Measurements from ENCODE around the gene ARL4D. TPM values are rescaled to one million over a fixed set of nuclear protein-coding genes. Genes with fewer than 3 reads are reported as not detected.

Gene ARL4D
- total RNA-seq, 1 experiment from 2014 or later: 4.5 TPM

GRCh38 chr17:43438626-43439025 is 39.8 kb downstream of the ARL4D start:
- no TSS peak for BruUV-seq (replicated peaks)
- intact Hi-C loops (cut with micrococcal nuclease; ENCODE audit: unreplicated experiment): no loop called here
- CTCF ChIA-PET: no interaction called here
- H3K4me3 ChIP-seq (ENCODE audit: low read depth in 2 of 2, low read length in 2 of 2): no peak overlapping the region
- DNase-seq (ENCODE audit: low read depth, low spot score): no peak
- no peak for ATAC-seq
- H3K27ac ChIP-seq (ENCODE audit: low read length): no peak overlapping the region
- no peaks in the 10 kb centered on the region for H3K9me3 ChIP-seq (ENCODE audit: control insufficient read depth, insufficient read depth, low read depth, low read length)
- in situ Hi-C loops (cut with HindIII; ENCODE audit: low pct_unique_long_range_greater_than_20kb, low sequenced_read_pairs): no loop called here
- H3K4me1 ChIP-seq (ENCODE audit: control insufficient read depth, insufficient read depth, low read length): peaks cover 2% of the 10 kb centered on the region
- no peaks in the 10 kb centered on the region for H3K36me3 ChIP-seq (ENCODE audit: control insufficient read depth, insufficient read depth, low read length)
- TF ChIP-seq, protein P1, sequence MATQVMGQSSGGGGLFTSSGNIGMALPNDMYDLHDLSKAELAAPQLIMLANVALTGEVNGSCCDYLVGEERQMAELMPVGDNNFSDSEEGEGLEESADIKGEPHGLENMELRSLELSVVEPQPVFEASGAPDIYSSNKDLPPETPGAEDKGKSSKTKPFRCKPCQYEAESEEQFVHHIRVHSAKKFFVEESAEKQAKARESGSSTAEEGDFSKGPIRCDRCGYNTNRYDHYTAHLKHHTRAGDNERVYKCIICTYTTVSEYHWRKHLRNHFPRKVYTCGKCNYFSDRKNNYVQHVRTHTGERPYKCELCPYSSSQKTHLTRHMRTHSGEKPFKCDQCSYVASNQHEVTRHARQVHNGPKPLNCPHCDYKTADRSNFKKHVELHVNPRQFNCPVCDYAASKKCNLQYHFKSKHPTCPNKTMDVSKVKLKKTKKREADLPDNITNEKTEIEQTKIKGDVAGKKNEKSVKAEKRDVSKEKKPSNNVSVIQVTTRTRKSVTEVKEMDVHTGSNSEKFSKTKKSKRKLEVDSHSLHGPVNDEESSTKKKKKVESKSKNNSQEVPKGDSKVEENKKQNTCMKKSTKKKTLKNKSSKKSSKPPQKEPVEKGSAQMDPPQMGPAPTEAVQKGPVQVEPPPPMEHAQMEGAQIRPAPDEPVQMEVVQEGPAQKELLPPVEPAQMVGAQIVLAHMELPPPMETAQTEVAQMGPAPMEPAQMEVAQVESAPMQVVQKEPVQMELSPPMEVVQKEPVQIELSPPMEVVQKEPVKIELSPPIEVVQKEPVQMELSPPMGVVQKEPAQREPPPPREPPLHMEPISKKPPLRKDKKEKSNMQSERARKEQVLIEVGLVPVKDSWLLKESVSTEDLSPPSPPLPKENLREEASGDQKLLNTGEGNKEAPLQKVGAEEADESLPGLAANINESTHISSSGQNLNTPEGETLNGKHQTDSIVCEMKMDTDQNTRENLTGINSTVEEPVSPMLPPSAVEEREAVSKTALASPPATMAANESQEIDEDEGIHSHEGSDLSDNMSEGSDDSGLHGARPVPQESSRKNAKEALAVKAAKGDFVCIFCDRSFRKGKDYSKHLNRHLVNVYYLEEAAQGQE (IDR thresholded peaks at IDR 0.05; ENCODE audit: insufficient read depth in 1 of 2, low read depth in 2 of 2, low read length in 1 of 2): no peak
- no peak for TF ChIP-seq SIN3A (IDR thresholded peaks at IDR 0.05; ENCODE audit: borderline replicate concordance, insufficient read depth, low read depth, low read length)
- TF ChIP-seq TCF7L2 (IDR thresholded peaks at IDR 0.05; ENCODE audit: low read depth, low read length): no peak
- TF ChIP-seq CTCF (IDR thresholded peaks at IDR 0.05): no peak
- TF ChIP-seq POLR2AphosphoS5 (IDR thresholded peaks at IDR 0.05; ENCODE audit: low read depth, low read length): no peak
- no peaks in the 10 kb centered on the region for H3K27me3 ChIP-seq (ENCODE audit: control insufficient read depth, insufficient read depth, low read length)
- POLR2A ChIA-PET: no interaction called here

- Histone ChIP-seq H3K27me3 (ENCODE audit: control insufficient read depth, insufficient read depth, low read length) (no peaks in the 10 kb centered on the region), H3K4me3 (ENCODE audit: low read depth in 2 of 2, low read length in 2 of 2) (no peak overlapping the region), H3K9me3 (ENCODE audit: control insufficient read depth, insufficient read depth, low read depth, low read length) (no peaks in the 10 kb centered on the region), H3K36me3 (ENCODE audit: control insufficient read depth, insufficient read depth, low read length) (no peaks in the 10 kb centered on the region), H3K4me1 (ENCODE audit: control insufficient read depth, insufficient read depth, low read length) (peaks cover 2% of the 10 kb centered on the region), H3K27ac (ENCODE audit: low read length) (no peak overlapping the region)
- BruUV-seq (replicated peaks): no TSS peak
- CTCF ChIA-PET: no interaction called here
- POLR2A ChIA-PET: interaction anchor here (0.6 kb wide), 1 partner anchor 20 kb away, joined by 14 read pairs; no protein-coding TSS in a partner anchor
- no peak for TF ChIP-seq POLR2AphosphoS5 (IDR thresholded peaks at IDR 0.05; ENCODE audit: low read depth, low read length)
- no peak for TF ChIP-seq CTCF (IDR thresholded peaks at IDR 0.05)
- TF ChIP-seq TCF7L2 (IDR thresholded peaks at IDR 0.05; ENCODE audit: low read depth, low read length): no peak
- TF ChIP-seq, protein P1 (IDR thresholded peaks at IDR 0.05; ENCODE audit: insufficient read depth in 1 of 2, low read depth in 2 of 2, low read length in 1 of 2): no peak
- TF ChIP-seq SIN3A (IDR thresholded peaks at IDR 0.05; ENCODE audit: borderline replicate concordance, insufficient read depth, low read depth, low read length): no peak
- ATAC-seq (no peak), DNase-seq (ENCODE audit: low read depth, low spot score) (no peak)
- intact Hi-C loops (cut with micrococcal nuclease; ENCODE audit: unreplicated experiment): no loop called here
- in situ Hi-C loops (cut with HindIII; ENCODE audit: low pct_unique_long_range_greater_than_20kb, low sequenced_read_pairs): no loop called here
These were observed 40.2 kb downstream of the ARL4D start for GRCh38 chr17:43439041-43439440.

Measured in Panc1 (cell line).